Colonic mucosa (tissue), 4 donors: ENCODE results near the gene THAP8. TPM values are rescaled to one million over a fixed set of nuclear protein-coding genes. Genes with fewer than 3 reads are reported as not detected.

Experiments
- DNase-seq: peaks from one replicate; pipeline ENCODE4 v3.0.0-alpha.2; 2020
- H3K27ac ChIP-seq: fragments of 200-600 bp; one replicate; pipeline ENCODE4 v1.8.0; 2021
- H3K27me3 ChIP-seq: fragments of 200-600 bp; one replicate; pipeline ENCODE4 v1.8.0; 2021
- H3K36me3 ChIP-seq: fragments of 200-600 bp; one replicate; pipeline ENCODE4 v1.8.0; 2021
- H3K4me1 ChIP-seq: fragments of 200-600 bp; one replicate; pipeline ENCODE4 v1.8.0; 2021; ENCODE audit warnings: mild to moderate bottlenecking
- H3K4me3 ChIP-seq: fragments of 200-600 bp; one replicate; pipeline ENCODE4 v1.8.0; 2021
- H3K9ac ChIP-seq, 2 donors: one replicate each; pipeline ENCODE4 v1.7.0; 2013; ENCODE audit warnings: control low read depth in 2 of 2, low read depth in 2 of 2, low read length in 2 of 2
- H3K9me3 ChIP-seq: fragments of 200-600 bp; one replicate; pipeline ENCODE4 v1.8.0; 2021
- CTCF ChIP-seq: fragments of 200-600 bp; IDR thresholded peaks from one replicate; pipeline ENCODE4 v1.8.0; 2022; ENCODE audit warnings: antibody characterized with exemption, mild to moderate bottlenecking
- intact Hi-C: fragments of 100-400 bp; cut with DNase I; formaldehyde crosslinking; loops from one replicate; pipeline ENCODE4 v1.14.1; 2022
- total RNA-seq, 2 donors: library from RNA; stranded (reverse); fragmentation: NEBNext Ultra II Directional in 1 of 2; extraction: Animal tissue kit (Norgen Biotek cat#: 25700) in 1 of 2; gene quantifications; one replicate each; pipeline ENCODE4 v1.2.1, GENCODE V29; 2021
- donor health status: healthy.
- donor health status: DM: no; HTN: no; CAD: no.
- donor health status: DM: no; HTN: no; CAD: no.

The THAP8 gene
- total RNA-seq, 2 donors from 2014 or later, result 3.3 to 4.6 TPM

GRCh38 chr19:36089847-36090246 lies 35.8 kb upstream of the THAP8 start:
- Histone ChIP-seq H3K4me1 (no peaks in the 10 kb centered on the region), H3K27me3 (no peaks in the 10 kb centered on the region), H3K9me3 (no peaks in the 10 kb centered on the region), H3K9ac (no peak overlapping the region), H3K4me3 (no peak overlapping the region), H3K27ac (no peak overlapping the region), H3K36me3 (no peaks in the 10 kb centered on the region)
- intact Hi-C loops, result no loop called here
- no peak for TF ChIP-seq CTCF
- DNase-seq, result no peak

DNA sequence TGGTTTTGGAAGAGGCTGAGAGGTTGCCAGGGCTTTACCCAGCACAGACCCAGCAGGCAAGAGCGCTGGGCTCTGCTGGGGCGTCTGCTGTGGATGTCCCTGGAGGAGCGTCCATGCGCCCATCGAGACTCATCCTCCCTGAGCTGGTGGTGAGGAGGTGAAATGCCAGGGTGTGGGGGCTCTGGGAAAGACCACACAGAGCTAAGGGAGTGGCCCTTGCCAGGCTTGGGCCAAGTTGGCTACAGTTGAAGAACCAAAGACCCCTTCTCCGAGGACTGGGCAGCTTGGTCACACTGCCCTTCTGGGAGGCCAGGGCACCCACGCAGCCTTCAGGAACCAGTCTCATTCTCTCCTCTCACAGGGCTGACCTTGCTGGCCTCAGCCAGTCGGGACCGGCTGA lies 32.2 kb upstream of the THAP8 start:
- H3K9ac ChIP-seq, result no peak overlapping the region
- no peak overlapping the region for H3K4me3 ChIP-seq
- no peak for DNase-seq
- H3K36me3 ChIP-seq, result no peaks in the 10 kb centered on the region
- intact Hi-C loops, result no loop called here
- no peak for TF ChIP-seq CTCF
- H3K9me3 ChIP-seq, result no peaks in the 10 kb centered on the region
- no peaks in the 10 kb centered on the region for H3K4me1 ChIP-seq
- H3K27ac ChIP-seq, result no peak overlapping the region
- no peaks in the 10 kb centered on the region for H3K27me3 ChIP-seq

- Histone ChIP-seq H3K4me3 (no peak overlapping the region), H3K9me3 (no peaks in the 10 kb centered on the region), H3K27me3 (no peaks in the 10 kb centered on the region), H3K9ac (no peak overlapping the region), H3K27ac (no peak overlapping the region), H3K4me1 (no peaks in the 10 kb centered on the region), H3K36me3 (no peaks in the 10 kb centered on the region)
- no peak for TF ChIP-seq CTCF
- intact Hi-C loops, result no loop called here
- no peak for DNase-seq
Measured at GRCh38 chr19:36084231-36085009, 30.3 kb upstream of the THAP8 start.

GRCh38 chr19:36082916-36083315 lies 28.8 kb upstream of the THAP8 start:
- Histone ChIP-seq H3K9me3 (no peaks in the 10 kb centered on the region), H3K4me3 (no peak overlapping the region), H3K4me1 (no peaks in the 10 kb centered on the region), H3K27ac (no peak overlapping the region), H3K9ac (no peak overlapping the region), H3K36me3 (no peaks in the 10 kb centered on the region), H3K27me3 (no peaks in the 10 kb centered on the region)
- DNase-seq, result no peak
- TF ChIP-seq CTCF, result no peak
- intact Hi-C loops, result no loop called here

GRCh38 chr19:36081894-36082293 lies 27.8 kb upstream of the THAP8 start:
- H3K4me1 ChIP-seq, result no peaks in the 10 kb centered on the region
- no peaks in the 10 kb centered on the region for H3K36me3 ChIP-seq
- no peaks in the 10 kb centered on the region for H3K9me3 ChIP-seq
- H3K9ac ChIP-seq, result no peak overlapping the region
- no peak for TF ChIP-seq CTCF
- no peak for DNase-seq
- no peak overlapping the region for H3K4me3 ChIP-seq
- H3K27ac ChIP-seq, result no peak overlapping the region
- intact Hi-C loops, result no loop called here
- no peaks in the 10 kb centered on the region for H3K27me3 ChIP-seq
